HUES6 (cell line): ENCODE data around the gene CDHR1.
A peak's percentile ranks its signal among the peaks of the same experiment; 100 is the strongest.

Experiments used
- H3K27ac ChIP-seq: 2 replicates; pipeline ENCODE4 v1.7.0; 2013; ENCODE audit warnings: low read depth, mild to moderate bottlenecking, low read length, inconsistent platforms
- H3K27me3 ChIP-seq: 2 replicates; pipeline ENCODE4 v1.6.1; 2013; ENCODE audit warnings: low read length; ENCODE audit not compliant: control insufficient read depth, insufficient read depth
- H3K36me3 ChIP-seq: 2 replicates; pipeline ENCODE4 v1.6.1; 2013; ENCODE audit warnings: low read length; ENCODE audit not compliant: control insufficient read depth, insufficient read depth
- H3K4me1 ChIP-seq: 2 replicates; pipeline ENCODE4 v1.6.1; 2013; ENCODE audit warnings: low read length; ENCODE audit not compliant: control insufficient read depth, insufficient read depth
- H3K4me3 ChIP-seq: 2 replicates; pipeline ENCODE4 v1.5.1; 2013; ENCODE audit warnings: low read depth, low read length
- H3K9ac ChIP-seq: one replicate; pipeline ENCODE4 v1.6.1; 2013; ENCODE audit warnings: mild to moderate bottlenecking, low read length
- H3K9me3 ChIP-seq: 2 replicates; pipeline ENCODE4 v1.6.1; 2013; ENCODE audit warnings: low read depth, low read length; ENCODE audit not compliant: control insufficient read depth, insufficient read depth

The CDHR1 gene

GRCh38 chr10:84247496-84247895 is 53.2 kb downstream of the CDHR1 start:
- H3K27me3 ChIP-seq, result no peaks in the 10 kb centered on the region
- no peak overlapping the region for H3K4me3 ChIP-seq

GRCh38 chr10:84248794-84249193 is 54.5 kb downstream of the CDHR1 start:
- Histone ChIP-seq H3K36me3 (no peaks in the 10 kb centered on the region), H3K4me1 (no peaks in the 10 kb centered on the region), H3K4me3 (no peak overlapping the region), H3K27ac (no peak overlapping the region), H3K9me3 (no peaks in the 10 kb centered on the region), H3K27me3 (no peaks in the 10 kb centered on the region), H3K9ac (no peak overlapping the region)

More at GRCh38 chr10:84247496-84247895, 53.2 kb downstream of the CDHR1 start:
- Histone ChIP-seq H3K4me1 (no peaks in the 10 kb centered on the region), H3K9me3 (no peaks in the 10 kb centered on the region), H3K27ac (no peak overlapping the region), H3K36me3 (no peaks in the 10 kb centered on the region), H3K9ac (no peak overlapping the region)

DNA sequence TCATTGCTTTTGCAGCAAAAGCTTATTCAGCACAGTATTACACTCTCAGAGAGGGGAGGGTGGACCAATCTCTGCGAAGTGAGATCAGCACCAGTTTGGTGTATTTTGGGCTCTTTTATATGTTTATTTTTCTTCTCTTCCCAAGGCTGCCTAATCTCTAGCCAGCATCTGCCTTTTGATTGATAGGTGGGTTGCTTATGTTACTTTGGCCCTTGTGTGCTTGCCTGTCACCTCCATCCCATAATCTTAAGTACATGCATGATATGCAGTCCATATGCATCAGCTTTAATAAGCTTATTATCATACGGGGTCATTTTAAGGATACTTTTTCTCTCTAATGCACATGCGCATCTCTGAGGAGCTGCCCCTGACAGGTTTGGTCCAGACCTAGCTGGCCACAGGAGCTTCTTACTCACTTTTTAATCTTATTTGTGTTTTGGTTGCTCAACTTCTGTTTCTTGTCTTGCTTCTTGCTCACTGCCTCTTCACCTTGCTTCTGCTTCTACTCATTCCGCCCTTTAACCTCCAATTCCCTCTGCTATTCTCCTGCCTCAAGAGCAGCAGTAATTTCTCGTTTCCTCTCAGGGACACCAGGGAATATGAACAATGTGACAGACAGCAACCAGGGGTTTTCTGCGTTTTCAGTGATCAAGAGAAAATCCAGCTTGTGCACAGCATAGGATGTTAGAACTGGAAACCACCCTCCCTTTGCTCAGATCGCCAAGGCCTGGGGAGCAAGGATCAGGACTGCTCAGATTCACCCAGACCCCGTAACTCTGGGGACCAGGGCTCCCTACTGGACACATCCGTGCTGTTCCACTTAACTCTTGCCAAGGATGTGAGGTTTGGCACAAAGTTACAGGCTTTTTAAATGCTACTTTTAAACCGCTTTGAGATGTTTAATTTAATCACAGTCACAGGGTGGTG is 60.5 kb downstream of the CDHR1 start:
- Histone ChIP-seq H3K4me3 (no peak overlapping the region), H3K27me3 (peaks cover 9% of the 10 kb centered on the region), H3K36me3 (no peaks in the 10 kb centered on the region), H3K9me3 (no peaks in the 10 kb centered on the region), H3K4me1 (peaks cover 4% of the 10 kb centered on the region), H3K27ac (no peak overlapping the region), H3K9ac (no peak overlapping the region)

GRCh38 chr10:84256510-84257342 is 62.4 kb downstream of the CDHR1 start:
- Histone ChIP-seq H3K4me3 (0 out of 2 replicates have a peak overlapping the region, but pooled peaks have one; percentile 8), H3K4me1 (peaks cover 4% of the 10 kb centered on the region), H3K9me3 (no peaks in the 10 kb centered on the region), H3K27me3 (peaks cover 9% of the 10 kb centered on the region), H3K36me3 (no peaks in the 10 kb centered on the region), H3K27ac (no peak overlapping the region), H3K9ac (no peak overlapping the region)

- no peak overlapping the region for H3K27ac ChIP-seq
- H3K27me3 ChIP-seq, result peaks cover 9% of the 10 kb centered on the region
- no peaks in the 10 kb centered on the region for H3K36me3 ChIP-seq
- H3K9me3 ChIP-seq, result no peaks in the 10 kb centered on the region
- 0 out of 2 replicates have a peak overlapping the region, but pooled peaks have one; percentile 8 for H3K4me3 ChIP-seq
- H3K4me1 ChIP-seq, result peaks cover 4% of the 10 kb centered on the region
- H3K9ac ChIP-seq, result no peak overlapping the region
Observed at GRCh38 chr10:84257343-84258020, 63.1 kb downstream of the CDHR1 start.

- no peaks in the 10 kb centered on the region for H3K9me3 ChIP-seq
Observed at GRCh38 chr10:84258034-84258695, 63.8 kb downstream of the CDHR1 start.

GRCh38 chr10:84261236-84261915 is 67.0 kb downstream of the CDHR1 start:
- Histone ChIP-seq H3K27me3 (peaks cover 6% of the 10 kb centered on the region), H3K9me3 (no peaks in the 10 kb centered on the region), H3K9ac (no peak overlapping the region), H3K36me3 (no peaks in the 10 kb centered on the region), H3K4me3 (no peak overlapping the region), H3K4me1 (peaks cover 9% of the 10 kb centered on the region), H3K27ac (no peak overlapping the region)

More at GRCh38 chr10:84258034-84258695, 63.8 kb downstream of the CDHR1 start:
- Histone ChIP-seq H3K9ac (no peak overlapping the region), H3K36me3 (no peaks in the 10 kb centered on the region), H3K4me3 (no peak overlapping the region), H3K4me1 (peaks cover 4% of the 10 kb centered on the region), H3K27ac (no peak overlapping the region), H3K27me3 (peaks cover 9% of the 10 kb centered on the region)

DNA sequence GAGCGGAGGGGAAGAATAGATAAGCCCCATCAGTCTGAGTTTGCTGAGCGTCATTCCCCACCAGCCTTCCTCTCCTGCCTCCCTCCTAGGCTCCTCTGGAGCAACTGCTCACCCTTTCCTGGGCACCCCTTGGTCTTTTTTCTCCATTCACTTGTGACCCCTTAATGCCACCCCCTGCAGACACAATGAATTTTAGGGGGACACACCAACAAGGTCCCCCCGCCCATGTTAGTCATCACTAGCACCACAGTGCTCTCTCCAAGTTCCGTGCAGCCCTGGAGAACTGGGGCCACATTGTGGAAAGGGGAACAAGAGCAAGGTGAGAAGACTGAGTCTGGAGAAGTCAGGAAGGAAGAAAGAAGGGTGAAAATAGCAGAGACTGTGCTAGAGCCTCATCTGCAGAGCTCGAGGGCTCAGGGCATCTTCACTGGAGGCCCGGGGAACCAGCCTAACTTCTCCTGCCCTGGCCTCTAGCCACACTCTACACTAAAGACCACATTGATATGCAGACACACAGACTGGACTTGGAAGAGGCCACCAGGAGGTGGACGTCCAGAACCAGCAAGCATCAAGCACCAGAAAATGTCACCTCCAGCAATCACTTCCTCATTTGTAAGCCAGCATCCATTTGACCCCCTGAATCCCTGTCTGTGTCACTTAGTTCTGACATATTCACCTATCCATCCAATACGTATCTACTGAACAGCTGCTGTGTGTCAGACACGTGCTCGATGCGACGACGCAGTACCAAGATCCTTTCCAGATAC is 68.0 kb downstream of the CDHR1 start:
- Histone ChIP-seq H3K9me3 (no peaks in the 10 kb centered on the region), H3K27ac (no peak overlapping the region), H3K27me3 (no peaks in the 10 kb centered on the region), H3K36me3 (no peaks in the 10 kb centered on the region), H3K4me3 (no peak overlapping the region), H3K4me1 (peaks cover 7% of the 10 kb centered on the region), H3K9ac (no peak overlapping the region)

- Histone ChIP-seq H3K27ac (no peak overlapping the region), H3K9me3 (no peaks in the 10 kb centered on the region), H3K9ac (no peak overlapping the region), H3K4me3 (no peak overlapping the region), H3K4me1 (peaks cover 9% of the 10 kb centered on the region; the same call in 1 of the 2 replicates), H3K27me3 (no peaks in the 10 kb centered on the region), H3K36me3 (no peaks in the 10 kb centered on the region)
Observed at GRCh38 chr10:84263716-84264115, 69.4 kb downstream of the CDHR1 start.
